GM10266 (cell line): Measurements from ENCODE around the gene PHC2.

Source experiments
- DNase-seq: peaks from one replicate; pipeline ENCODE4 v3.0.0; 2012; ENCODE audit errors: extremely low spot score
- CTCF ChIP-seq: IDR thresholded peaks from 2 replicates; pipeline ENCODE4 v1.5.1; 2012; ENCODE audit warnings: mild to moderate bottlenecking, low read depth; ENCODE audit not compliant: control insufficient read depth, insufficient read depth; ENCODE audit errors: missing control alignments

PHC2 gene

GRCh38 chr1:33420870-33421775, 9.8 kb downstream of the PHC2 start:
- no peak for TF ChIP-seq CTCF
- no peak for DNase-seq

- DNase-seq = no peak
- TF ChIP-seq CTCF = no peak
Observed at GRCh38 chr1:33418811-33419210, 12.1 kb downstream of the PHC2 start.

GRCh38 chr1:33414879-33415278, 16.0 kb downstream of the PHC2 start:
- DNase-seq = no peak
- TF ChIP-seq CTCF = no peak

GRCh38 chr1:33410091-33410701, 20.7 kb downstream of the PHC2 start:
- no peak for DNase-seq
- no peak for TF ChIP-seq CTCF

GRCh38 chr1:33408093-33408436, 22.8 kb downstream of the PHC2 start:
- no peak for DNase-seq
- no peak for TF ChIP-seq CTCF

GRCh38 chr1:33407352-33408092, 23.4 kb downstream of the PHC2 start:
- no peak for DNase-seq
- no peak for TF ChIP-seq CTCF
